Panc1 (cell line): ENCODE results near the gene ACE2.

Source experiments
- CTCF ChIP-seq: fragments of 450-650 bp; IDR thresholded peaks from 2 replicates; pipeline ENCODE4 v1.5.1; 2017; ENCODE audit warnings: mild to moderate bottlenecking
- POLR2AphosphoS5 ChIP-seq: IDR thresholded peaks from 2 replicates; pipeline ENCODE4 v1.6.1; 2012; ENCODE audit warnings: mild to moderate bottlenecking, low read depth, low read length, moderate library complexity
- REST ChIP-seq, 2 experiments: IDR thresholded peaks; 2 replicates each; pipeline ENCODE4 v1.6.1; 2011 to 2012; ENCODE audit warnings: low read depth in 2 of 2, control low read depth in 1 of 2, low read length in 1 of 2, mild to moderate bottlenecking in 1 of 2, moderate library complexity in 1 of 2; ENCODE audit not compliant: insufficient read depth in 1 of 2
- TCF7L2 ChIP-seq: IDR thresholded peaks from 2 replicates; pipeline ENCODE4 v1.6.1; 2011; ENCODE audit warnings: mild to moderate bottlenecking, low read depth, low read length, inconsistent platforms

GRCh38 chrX:15514279-15514678 is 86.5 kb downstream of the ACE2 start:
- TF ChIP-seq CTCF: no peak
- no peak for TF ChIP-seq REST (IDR thresholded peaks at IDR 0.05; ENCODE audit: insufficient read depth in 1 of 2, low read depth in 2 of 2, low read length in 1 of 2)
- no peak for TF ChIP-seq POLR2AphosphoS5
- no peak for TF ChIP-seq TCF7L2
